Skeletal muscle cell (primary cell): Measurements from ENCODE around the gene AAGAB.
"Not testable (repeated sequence)": the region's sequence is repeated elsewhere in the genome, so short reads cannot be mapped to it uniquely, and the experiment has no call there.

ENCODE experiments used
- DNase-seq: peaks from one replicate; pipeline ENCODE4 v3.0.0-alpha.2; 2010; ENCODE audit warnings: low read depth
- H3K4me3 ChIP-seq: 2 replicates; pipeline ENCODE4 v1.5.1; 2011; ENCODE audit warnings: low read depth, mild to moderate bottlenecking, control low read depth, low read length, moderate library complexity

Gene AAGAB

GRCh38 chr15:67254238-67255175 lies at the start of gene AAGAB, which contains the start of gene IQCH:
Gene AAGAB, minus strand, starts transcription at chr15:67254661. Its CDS starts 30 bp downstream, at chr15:67254631.
Gene IQCH, plus strand, starts transcription at chr15:67254786. Its CDS starts 111 bp downstream, at chr15:67254897.
- H3K4me3 ChIP-seq: peak within 1 kb of the TSS; percentile 93
- DNase-seq: peak; percentile 95

GRCh38 chr15:67303490-67304363 lies 49.3 kb upstream of the AAGAB start:
- DNase-seq: no peak
- no peak overlapping the region for H3K4me3 ChIP-seq

- H3K4me3 ChIP-seq: no peak overlapping the region
- no peak for DNase-seq
These were observed 46.0 kb upstream of the AAGAB start for GRCh38 chr15:67300266-67301025.

- no peak overlapping the region for H3K4me3 ChIP-seq
- DNase-seq: no peak
These were observed 42.2 kb upstream of the AAGAB start for GRCh38 chr15:67296684-67297083.

- H3K4me3 ChIP-seq: no peak overlapping the region
- DNase-seq: no peak
These were observed 41.7 kb upstream of the AAGAB start for GRCh38 chr15:67296188-67296587.

- DNase-seq: no peak
- no peak overlapping the region for H3K4me3 ChIP-seq
These were observed 35.9 kb upstream of the AAGAB start for GRCh38 chr15:67290319-67290718.

- DNase-seq, H3K4me3 ChIP-seq: not testable (repeated sequence)
These were observed 31.9 kb upstream of the AAGAB start for GRCh38 chr15:67286400-67286799.

GRCh38 chr15:67285625-67286024 lies 31.2 kb upstream of the AAGAB start:
- not testable (repeated sequence) for H3K4me3 ChIP-seq, DNase-seq

GRCh38 chr15:67281714-67282113 lies 27.3 kb upstream of the AAGAB start:
- H3K4me3 ChIP-seq: no peak overlapping the region
- no peak for DNase-seq

- no peak overlapping the region for H3K4me3 ChIP-seq
- no peak for DNase-seq
These were observed 25.8 kb upstream of the AAGAB start for GRCh38 chr15:67280217-67280616.

GRCh38 chr15:67276666-67277065 lies 22.2 kb upstream of the AAGAB start:
- no peak overlapping the region for H3K4me3 ChIP-seq
- no peak for DNase-seq

GRCh38 chr15:67274236-67274635 lies 19.8 kb upstream of the AAGAB start:
- no peak overlapping the region for H3K4me3 ChIP-seq
- no peak for DNase-seq

GRCh38 chr15:67267951-67268941 lies 13.8 kb upstream of the AAGAB start:
- no peak for DNase-seq
- H3K4me3 ChIP-seq: no peak overlapping the region

GRCh38 chr15:67267440-67267839 lies 13.0 kb upstream of the AAGAB start:
- no peak for DNase-seq

GRCh38 chr15:67266870-67267269 lies 12.4 kb upstream of the AAGAB start:
- H3K4me3 ChIP-seq: no peak overlapping the region
- no peak for DNase-seq

More at GRCh38 chr15:67267440-67267839, 13.0 kb upstream of the AAGAB start:
- H3K4me3 ChIP-seq: no peak overlapping the region

- no peak overlapping the region for H3K4me3 ChIP-seq
- no peak for DNase-seq
These were observed 5.3 kb upstream of the AAGAB start for GRCh38 chr15:67259806-67260205.

GRCh38 chr15:67259379-67259778 lies 4.9 kb upstream of the AAGAB start:
- no peak for DNase-seq
- no peak overlapping the region for H3K4me3 ChIP-seq

GRCh38 chr15:67258412-67258811 lies 4.0 kb upstream of the AAGAB start:
- H3K4me3 ChIP-seq, DNase-seq: not testable (repeated sequence)
